SK-N-SH (cell line): ENCODE results near the gene MADCAM1.

Source experiments
- EP300 ChIP-seq, 2 experiments: IDR thresholded peaks; 2 replicates each; pipeline versions ENCODE4 v1.4.0 to v1.6.1; 2012; ENCODE audit warnings: borderline replicate concordance in 1 of 2, low read depth in 1 of 2, low read length in 1 of 2
- EZH2phosphoT487 ChIP-seq: fragments of 200-600 bp; sonication (generic); IDR thresholded peaks from 2 replicates; pipeline ENCODE4 v1.6.1; 2017; ENCODE audit warnings: low read depth, mixed run types, mild to moderate bottlenecking, antibody characterized with exemption, moderate library complexity, borderline replicate concordance
- FOXM1 ChIP-seq: IDR thresholded peaks from 2 replicates; pipeline ENCODE4 v1.4.0; 2012; ENCODE audit warnings: low read depth, mild to moderate bottlenecking
- GABPA ChIP-seq: IDR thresholded peaks from 2 replicates; pipeline ENCODE4 v1.4.0; 2012; ENCODE audit warnings: low read depth, mild to moderate bottlenecking
- NFIC ChIP-seq: IDR thresholded peaks from 2 replicates; pipeline ENCODE4 v1.4.0; 2012; ENCODE audit warnings: borderline replicate concordance
- POLR2AphosphoS5 ChIP-seq: IDR thresholded peaks from 2 replicates; pipeline ENCODE4 v1.6.1; 2012; ENCODE audit warnings: low read depth, low read length
- TAF1 ChIP-seq: IDR thresholded peaks from 2 replicates; pipeline ENCODE4 v1.6.1; 2012; ENCODE audit warnings: low read depth, mild to moderate bottlenecking, low read length, moderate library complexity, borderline replicate concordance
- TEAD4 ChIP-seq: IDR thresholded peaks from 2 replicates; pipeline ENCODE4 v1.4.0; 2012; ENCODE audit warnings: mild to moderate bottlenecking, borderline replicate concordance; ENCODE audit not compliant: insufficient read depth
- TF ChIP-seq, protein P1 (sequence below): IDR thresholded peaks from 2 replicates; pipeline ENCODE4 v1.4.0; 2012; ENCODE audit warnings: low read depth
- TF ChIP-seq, protein P2 (sequence below): fragments of 200-600 bp; sonication (generic); IDR thresholded peaks from 2 replicates; pipeline ENCODE4 v1.6.1; 2017; ENCODE audit warnings: antibody characterized with exemption, mild to moderate bottlenecking, moderate library complexity
- TF ChIP-seq, protein P3 (sequence below): IDR thresholded peaks from 2 replicates; pipeline ENCODE4 v1.4.0; 2012; ENCODE audit warnings: low read depth, borderline replicate concordance
- TF ChIP-seq, protein P4 (sequence below): IDR thresholded peaks from 2 replicates; pipeline ENCODE4 v1.6.1; 2012; ENCODE audit warnings: mild to moderate bottlenecking, low read depth, low read length, moderate library complexity

DNA sequence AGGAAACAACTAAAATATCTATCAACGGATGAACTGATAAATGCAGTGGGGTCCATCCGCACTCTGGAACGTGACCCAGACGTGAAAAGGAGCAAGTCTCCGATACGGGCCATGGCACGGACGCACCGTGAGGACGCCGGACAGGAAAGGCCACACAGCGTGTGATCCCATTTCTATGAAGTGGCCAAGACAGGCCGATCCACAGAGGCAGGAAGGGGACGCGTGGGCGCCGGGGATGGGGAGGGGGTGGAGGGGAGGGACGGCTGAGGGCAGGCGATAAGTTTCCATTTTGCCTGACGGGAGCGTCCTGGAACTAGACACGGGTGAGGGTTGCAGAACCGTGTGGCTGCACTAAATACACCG lies 49.2 kb upstream of the MADCAM1 start:
- TF ChIP-seq, protein P1, sequence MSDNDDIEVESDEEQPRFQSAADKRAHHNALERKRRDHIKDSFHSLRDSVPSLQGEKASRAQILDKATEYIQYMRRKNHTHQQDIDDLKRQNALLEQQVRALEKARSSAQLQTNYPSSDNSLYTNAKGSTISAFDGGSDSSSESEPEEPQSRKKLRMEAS = no peak
- TF ChIP-seq, protein P2, sequence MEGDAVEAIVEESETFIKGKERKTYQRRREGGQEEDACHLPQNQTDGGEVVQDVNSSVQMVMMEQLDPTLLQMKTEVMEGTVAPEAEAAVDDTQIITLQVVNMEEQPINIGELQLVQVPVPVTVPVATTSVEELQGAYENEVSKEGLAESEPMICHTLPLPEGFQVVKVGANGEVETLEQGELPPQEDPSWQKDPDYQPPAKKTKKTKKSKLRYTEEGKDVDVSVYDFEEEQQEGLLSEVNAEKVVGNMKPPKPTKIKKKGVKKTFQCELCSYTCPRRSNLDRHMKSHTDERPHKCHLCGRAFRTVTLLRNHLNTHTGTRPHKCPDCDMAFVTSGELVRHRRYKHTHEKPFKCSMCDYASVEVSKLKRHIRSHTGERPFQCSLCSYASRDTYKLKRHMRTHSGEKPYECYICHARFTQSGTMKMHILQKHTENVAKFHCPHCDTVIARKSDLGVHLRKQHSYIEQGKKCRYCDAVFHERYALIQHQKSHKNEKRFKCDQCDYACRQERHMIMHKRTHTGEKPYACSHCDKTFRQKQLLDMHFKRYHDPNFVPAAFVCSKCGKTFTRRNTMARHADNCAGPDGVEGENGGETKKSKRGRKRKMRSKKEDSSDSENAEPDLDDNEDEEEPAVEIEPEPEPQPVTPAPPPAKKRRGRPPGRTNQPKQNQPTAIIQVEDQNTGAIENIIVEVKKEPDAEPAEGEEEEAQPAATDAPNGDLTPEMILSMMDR = no peak
- TF ChIP-seq, protein P3, sequence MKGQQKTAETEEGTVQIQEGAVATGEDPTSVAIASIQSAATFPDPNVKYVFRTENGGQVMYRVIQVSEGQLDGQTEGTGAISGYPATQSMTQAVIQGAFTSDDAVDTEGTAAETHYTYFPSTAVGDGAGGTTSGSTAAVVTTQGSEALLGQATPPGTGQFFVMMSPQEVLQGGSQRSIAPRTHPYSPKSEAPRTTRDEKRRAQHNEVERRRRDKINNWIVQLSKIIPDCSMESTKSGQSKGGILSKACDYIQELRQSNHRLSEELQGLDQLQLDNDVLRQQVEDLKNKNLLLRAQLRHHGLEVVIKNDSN = no peak
- TF ChIP-seq EP300 (IDR thresholded peaks at IDR 0.05; ENCODE audit: borderline replicate concordance in 1 of 2, low read depth in 1 of 2, low read length in 1 of 2) (no peak), POLR2AphosphoS5 (no peak), EZH2phosphoT487 (no peak), TAF1 (no peak), TEAD4 (no peak), FOXM1 (no peak), GABPA (no peak), NFIC (no peak)
- TF ChIP-seq, protein P4, sequence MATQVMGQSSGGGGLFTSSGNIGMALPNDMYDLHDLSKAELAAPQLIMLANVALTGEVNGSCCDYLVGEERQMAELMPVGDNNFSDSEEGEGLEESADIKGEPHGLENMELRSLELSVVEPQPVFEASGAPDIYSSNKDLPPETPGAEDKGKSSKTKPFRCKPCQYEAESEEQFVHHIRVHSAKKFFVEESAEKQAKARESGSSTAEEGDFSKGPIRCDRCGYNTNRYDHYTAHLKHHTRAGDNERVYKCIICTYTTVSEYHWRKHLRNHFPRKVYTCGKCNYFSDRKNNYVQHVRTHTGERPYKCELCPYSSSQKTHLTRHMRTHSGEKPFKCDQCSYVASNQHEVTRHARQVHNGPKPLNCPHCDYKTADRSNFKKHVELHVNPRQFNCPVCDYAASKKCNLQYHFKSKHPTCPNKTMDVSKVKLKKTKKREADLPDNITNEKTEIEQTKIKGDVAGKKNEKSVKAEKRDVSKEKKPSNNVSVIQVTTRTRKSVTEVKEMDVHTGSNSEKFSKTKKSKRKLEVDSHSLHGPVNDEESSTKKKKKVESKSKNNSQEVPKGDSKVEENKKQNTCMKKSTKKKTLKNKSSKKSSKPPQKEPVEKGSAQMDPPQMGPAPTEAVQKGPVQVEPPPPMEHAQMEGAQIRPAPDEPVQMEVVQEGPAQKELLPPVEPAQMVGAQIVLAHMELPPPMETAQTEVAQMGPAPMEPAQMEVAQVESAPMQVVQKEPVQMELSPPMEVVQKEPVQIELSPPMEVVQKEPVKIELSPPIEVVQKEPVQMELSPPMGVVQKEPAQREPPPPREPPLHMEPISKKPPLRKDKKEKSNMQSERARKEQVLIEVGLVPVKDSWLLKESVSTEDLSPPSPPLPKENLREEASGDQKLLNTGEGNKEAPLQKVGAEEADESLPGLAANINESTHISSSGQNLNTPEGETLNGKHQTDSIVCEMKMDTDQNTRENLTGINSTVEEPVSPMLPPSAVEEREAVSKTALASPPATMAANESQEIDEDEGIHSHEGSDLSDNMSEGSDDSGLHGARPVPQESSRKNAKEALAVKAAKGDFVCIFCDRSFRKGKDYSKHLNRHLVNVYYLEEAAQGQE = no peak
